Left ventricle myocardium superior (tissue), 1 donor: ENCODE data around the gene TCAIM. TPM values are rescaled to one million over a fixed set of nuclear protein-coding genes. Genes with fewer than 3 reads are reported as not detected.

Source experiments
- ATAC-seq: fragments of 200-7000 bp; cut with Tn5 transposase; one replicate; pipeline ENCODE4 v1.9.1; 2020; ENCODE audit warnings: mild to moderate bottlenecking, moderate library complexity
- DNase-seq: peaks from one replicate; pipeline ENCODE4 v3.0.0-alpha.2; 2020
- intact Hi-C: fragments of 100-400 bp; cut with micrococcal nuclease; formaldehyde crosslinking; loops from one replicate; pipeline ENCODE4 v1.11.0; 2022
- total RNA-seq: library from RNA; stranded (reverse); fragmentation: NEBNext Ultra II Directional; extraction: Animal tissue kit (Norgen Biotek cat#: 25700); gene quantifications from one replicate; pipeline ENCODE4 v1.2.1, GENCODE V29; 2021
- donor health status: DM: no; HTN: yes; CAD: no; lungs with severe emphysema.

TCAIM gene
- total RNA-seq, 1 donor from 2014 or later: 34.7 TPM

GRCh38 chr3:44430466-44430865, 91.9 kb downstream of the TCAIM start:
- intact Hi-C loops: no loop called here
- DNase-seq (no peak), ATAC-seq (no peak)

GRCh38 chr3:44434834-44435510, 96.4 kb downstream of the TCAIM start:
- intact Hi-C loops: no loop called here

DNA sequence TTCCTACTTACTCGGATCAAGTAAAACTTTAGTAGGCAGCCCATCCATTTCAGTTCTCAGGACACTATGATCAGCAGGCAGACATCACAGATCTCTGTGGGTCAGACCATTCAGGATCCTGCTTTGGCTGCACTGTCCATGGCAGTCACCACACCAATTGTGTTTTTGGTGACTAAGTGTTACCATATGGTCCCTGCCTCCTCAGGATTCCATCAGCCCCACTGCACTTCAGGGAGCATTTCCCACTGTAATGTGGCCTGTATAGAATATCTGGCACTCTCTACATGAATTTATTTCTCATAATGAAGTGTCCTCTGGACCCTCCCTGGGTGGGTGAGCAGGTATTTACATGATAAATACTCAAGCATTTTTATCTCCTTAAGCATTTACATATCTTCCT, 97.6 kb downstream of the TCAIM start:
- no peak for DNase-seq
- ATAC-seq: no peak
- intact Hi-C loops: no loop called here

More at GRCh38 chr3:44434834-44435510, 96.4 kb downstream of the TCAIM start:
- DNase-seq (no peak), ATAC-seq (no peak)

GRCh38 chr3:44437800-44438199, 99.2 kb downstream of the TCAIM start:
- intact Hi-C loops: no loop called here
- no peak for ATAC-seq
- no peak for DNase-seq

DNA sequence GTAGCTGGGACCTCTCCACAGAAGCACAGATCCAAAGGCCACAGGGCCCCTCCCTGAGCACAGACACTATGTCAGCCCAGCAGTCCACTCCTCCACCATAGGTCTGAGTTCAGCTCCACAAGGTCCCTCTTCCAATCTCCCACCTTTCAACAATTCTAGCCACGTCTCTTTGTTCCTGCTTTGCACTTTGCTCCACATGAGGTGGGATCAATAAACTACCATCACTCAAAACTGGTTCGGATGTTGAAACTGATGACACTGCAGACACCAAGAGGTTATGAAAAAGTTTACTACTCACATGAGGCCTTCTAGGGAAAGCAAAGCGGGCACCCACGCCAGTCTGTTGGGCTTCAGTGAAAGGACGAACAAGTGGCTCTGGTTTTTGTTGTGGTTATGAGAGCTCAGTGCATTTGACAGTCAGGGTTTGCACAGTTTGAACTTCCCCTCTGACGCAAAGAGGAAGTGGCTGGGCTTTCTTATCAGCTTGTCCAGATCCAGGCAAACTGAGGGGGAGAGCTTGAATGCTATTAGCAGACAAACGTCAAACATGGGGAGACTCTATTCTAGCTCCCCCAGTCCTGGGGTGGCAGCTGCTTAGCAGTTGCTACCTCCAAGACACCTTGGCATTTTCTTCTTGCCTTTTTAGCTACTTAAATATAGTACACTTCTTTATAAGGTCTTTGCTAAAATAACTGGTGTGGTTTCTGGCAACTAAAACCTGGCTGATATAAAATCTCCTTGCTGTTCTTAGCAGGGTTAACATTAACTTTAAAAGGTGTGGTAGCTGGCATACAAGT, 101.1 kb downstream of the TCAIM start:
- ATAC-seq: peak; percentile 93
- intact Hi-C loops: no loop called here

DNA sequence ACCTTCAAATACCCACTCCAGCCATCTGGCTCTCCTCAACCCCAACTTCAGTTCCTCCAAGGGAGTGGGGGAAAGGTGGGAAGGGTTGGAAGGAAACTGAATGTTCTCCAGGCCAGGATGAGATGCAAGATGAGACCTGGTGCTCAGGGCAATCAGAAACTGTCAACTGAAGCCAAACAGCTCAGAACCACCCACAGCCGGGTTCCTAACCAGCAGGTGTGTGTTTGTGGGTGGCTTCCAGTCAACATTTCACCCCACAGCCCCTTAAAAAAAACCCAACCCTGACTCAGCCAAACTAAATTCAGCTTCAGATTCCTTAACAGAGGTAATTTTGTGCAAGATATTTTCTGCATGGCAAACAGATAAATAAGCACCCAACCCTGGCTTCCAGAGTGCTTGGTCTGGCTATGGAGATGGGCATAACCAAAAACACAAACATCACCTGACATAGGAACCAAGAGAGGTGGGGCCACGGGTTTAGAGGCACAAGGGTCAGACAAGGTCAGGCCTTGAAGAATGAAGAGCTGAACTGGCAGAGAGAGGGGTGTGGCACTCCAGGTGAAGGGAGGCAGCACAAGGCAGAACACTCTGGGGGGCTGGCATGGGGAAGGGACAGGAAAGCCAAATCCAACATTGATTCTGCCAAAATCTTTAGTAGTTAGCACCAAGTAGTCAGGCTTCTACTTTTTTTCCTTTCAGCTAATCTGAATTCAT, 104.2 kb downstream of the TCAIM start:
- DNase-seq (no peak), ATAC-seq (no peak)
- intact Hi-C loops: no loop called here

More for the DNA sequence above, 101.1 kb downstream of the TCAIM start:
- DNase-seq: peak; percentile 68

GRCh38 chr3:44444437-44444836, 105.9 kb downstream of the TCAIM start:
- ATAC-seq (no peak), DNase-seq (no peak)
- intact Hi-C loops: no loop called here

GRCh38 chr3:44444896-44445691, 106.5 kb downstream of the TCAIM start:
- ATAC-seq: no peak
- intact Hi-C loops: no loop called here
- no peak for DNase-seq

DNA sequence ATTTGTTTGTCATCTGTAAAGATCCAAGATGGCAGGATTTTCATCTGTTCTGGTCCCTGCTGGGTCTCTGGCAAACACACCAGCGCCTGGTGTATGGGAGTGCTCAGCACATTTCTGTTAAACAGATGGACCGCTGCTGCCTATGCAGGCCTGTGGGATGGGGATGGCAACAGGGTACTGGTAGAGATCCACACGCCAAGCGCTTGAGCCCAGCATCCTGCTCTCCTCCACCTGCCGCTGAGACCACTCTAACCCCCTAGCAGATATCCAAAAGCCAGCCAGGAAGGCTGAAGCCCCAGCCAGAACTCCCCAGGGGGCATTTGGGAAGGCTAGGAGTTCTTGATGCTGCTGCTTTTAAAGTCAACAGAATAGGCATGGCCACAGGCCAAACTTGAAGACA, 107.2 kb downstream of the TCAIM start:
- DNase-seq: no peak
- no peak for ATAC-seq
- intact Hi-C loops: no loop called here

DNA sequence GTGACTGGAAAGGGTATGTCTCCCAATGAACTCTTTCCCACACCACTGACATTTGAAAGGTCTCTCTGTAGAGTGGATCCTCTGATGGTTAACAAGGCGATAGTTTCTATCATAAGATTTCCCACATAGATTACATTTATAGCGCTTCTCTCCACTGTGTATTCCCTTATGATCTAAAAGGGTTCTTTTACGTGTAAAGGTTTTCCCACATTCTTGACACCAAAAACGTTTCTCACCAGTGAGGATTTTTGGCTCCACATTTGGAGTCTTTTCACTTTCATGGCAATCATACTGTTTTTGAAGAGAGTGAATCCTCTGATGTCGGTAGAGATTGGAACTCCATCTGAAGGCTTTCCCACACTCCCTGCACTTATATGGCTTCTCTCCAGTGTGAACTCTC, 108.4 kb downstream of the TCAIM start:
- DNase-seq: no peak
- intact Hi-C loops: no loop called here
- ATAC-seq: no peak

DNA sequence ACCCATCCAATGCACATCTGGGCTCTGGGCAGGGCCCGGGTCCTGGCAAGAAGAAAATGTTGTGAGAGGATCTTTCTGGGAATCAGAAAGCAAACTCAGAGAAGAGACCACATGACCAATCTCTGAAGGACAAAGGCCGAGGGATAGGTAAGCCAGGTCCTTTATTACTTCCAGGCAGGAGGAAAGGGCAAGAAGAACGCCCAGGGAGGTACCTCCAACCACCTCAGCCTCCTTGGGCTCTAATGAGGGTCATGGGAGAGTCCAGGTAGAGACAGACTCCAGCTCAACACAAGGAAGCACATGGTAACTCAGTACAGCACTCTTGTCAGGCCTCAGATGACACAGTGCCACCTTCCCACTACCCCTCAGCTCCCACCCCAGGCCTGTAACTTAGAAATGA, 112.9 kb downstream of the TCAIM start:
- intact Hi-C loops: no loop called here
- no peak for ATAC-seq
- DNase-seq: no peak

DNA sequence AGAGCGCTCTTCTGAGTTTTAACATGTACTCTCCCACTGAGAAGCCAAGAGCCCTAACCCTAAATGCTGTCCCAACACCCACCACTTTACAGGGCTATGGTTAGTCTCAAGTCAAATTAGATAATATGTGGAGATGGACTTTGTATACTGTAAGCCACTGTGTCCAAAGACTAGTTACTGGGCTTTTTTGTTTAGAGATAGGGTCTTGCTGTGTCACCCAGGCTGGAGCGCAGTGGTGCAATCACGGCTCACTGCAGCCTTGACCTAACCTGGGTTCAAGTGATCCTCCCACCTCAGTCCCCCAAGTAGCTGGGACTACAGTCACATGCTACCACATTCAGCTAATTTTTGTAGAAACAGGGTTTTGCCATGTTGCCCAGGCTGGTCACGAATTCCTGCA, 115.7 kb downstream of the TCAIM start:
- intact Hi-C loops: no loop called here
- ATAC-seq: no peak

GRCh38 chr3:44455318-44455717, 116.8 kb downstream of the TCAIM start:
- DNase-seq (no peak), ATAC-seq (no peak)
- intact Hi-C loops: no loop called here

More for the DNA sequence above, 115.7 kb downstream of the TCAIM start:
- DNase-seq: no peak

Other genes starting within 250 kb of the TCAIM start
- gene TOPAZ1, start 96.9 kb upstream of the TCAIM start, total RNA-seq: not detected
- gene ZNF445, start 138.9 kb downstream of the TCAIM start, total RNA-seq: 12.1 TPM
- 1.8 TPM for gene ZKSCAN7, start 216.4 kb downstream of the TCAIM start, total RNA-seq
- gene ZNF660, start 246.2 kb downstream of the TCAIM start, total RNA-seq: 0.92 TPM